T-helper 2 cell treated with Interferon-gamma antibody and Interleukin-4, amounts not matched to agents 100 ng/mL and 5 ng/mL, for 36 hours (primary cell): ENCODE measurements around the gene LAMC3. TPM values are rescaled to one million over a fixed set of nuclear protein-coding genes. Genes with fewer than 3 reads are reported as not detected.

Experiments
- intact Hi-C: fragments of 100-400 bp; cut with micrococcal nuclease; formaldehyde crosslinking; loops from one replicate; pipeline ENCODE4 v1.15.1; 2023
- total RNA-seq: library from RNA; stranded (reverse); gene quantifications from 2 replicates; pipeline ENCODE4 v1.2.3, GENCODE V29; 2022

The LAMC3 gene
- total RNA-seq, 1 donor from 2014 or later = 0.05 TPM

- intact Hi-C loops = no loop called here
These were observed 107.5 kb downstream of the LAMC3 start for GRCh38 chr9:131116281-131117120.

GRCh38 chr9:131117121-131117761, 108.3 kb downstream of the LAMC3 start:
- intact Hi-C loops = no loop called here

GRCh38 chr9:131117762-131118145, 108.8 kb downstream of the LAMC3 start:
- intact Hi-C loops = no loop called here

- intact Hi-C loops = no loop called here
These were observed 110.6 kb downstream of the LAMC3 start for GRCh38 chr9:131119600-131119999.

- intact Hi-C loops = loop anchor here (10.0 kb wide), 2 partner anchors 66 to 426 kb away; partner anchors contain the start of gene EXOSC2
These were observed 111.8 kb downstream of the LAMC3 start for GRCh38 chr9:131120620-131121228.

GRCh38 chr9:131121346-131121745, 112.4 kb downstream of the LAMC3 start:
- intact Hi-C loops = loop anchor here (10.0 kb wide), 2 partner anchors 67 to 427 kb away; partner anchors contain the start of gene EXOSC2

- intact Hi-C loops = loop anchor here (10.0 kb wide), 2 partner anchors 67 to 427 kb away; partner anchors contain the start of gene EXOSC2
These were observed 113.2 kb downstream of the LAMC3 start for GRCh38 chr9:131122158-131122557.

GRCh38 chr9:131125038-131125287, 116.0 kb downstream of the LAMC3 start:
- intact Hi-C loops = loop anchor here (1.0 to 10.0 kb wide), 3 partner anchors 70 to 430 kb away; partner anchors contain the start of genes EXOSC2 and UCK1

- intact Hi-C loops = loop anchor here (1.0 to 10.0 kb wide), 3 partner anchors 71 to 431 kb away; partner anchors contain the start of genes EXOSC2 and UCK1
These were observed 116.5 kb downstream of the LAMC3 start, which contains the start of gene NUP214 for GRCh38 chr9:131125288-131126058. TSS of gene NUP214 (plus strand) at chr9:131125586. CDS start at chr9:131125705, 119 bp downstream.

- intact Hi-C loops = loop anchor here (10.0 kb wide), 2 partner anchors 71 to 431 kb away; partner anchors contain the start of gene EXOSC2
These were observed 117.1 kb downstream of the LAMC3 start for GRCh38 chr9:131126059-131126426.

- intact Hi-C loops = loop anchor here (10.0 kb wide), 2 partner anchors 74 to 434 kb away; partner anchors contain the start of gene EXOSC2
These were observed 120.2 kb downstream of the LAMC3 start for GRCh38 chr9:131129183-131129582.

- intact Hi-C loops = no loop called here
These were observed 129.7 kb downstream of the LAMC3 start for GRCh38 chr9:131138676-131139075.

- intact Hi-C loops = no loop called here
These were observed 131.1 kb downstream of the LAMC3 start for GRCh38 chr9:131140112-131140511.

- intact Hi-C loops = no loop called here
These were observed 131.6 kb downstream of the LAMC3 start for GRCh38 chr9:131140550-131140949.

- intact Hi-C loops = no loop called here
These were observed 133.2 kb downstream of the LAMC3 start for GRCh38 chr9:131142160-131142559.

Other genes starting within 250 kb of the LAMC3 start
- 31.9 and 35.4 TPM in 2 replicates for gene ABL1, start 173.9 kb upstream of the LAMC3 start, total RNA-seq
- not detected in 2 replicates for gene QRFP, start 112.4 kb upstream of the LAMC3 start, total RNA-seq
- not detected in 2 replicates for gene FIBCD1, start 69.9 kb upstream of the LAMC3 start, total RNA-seq
- gene AIF1L, start 87.4 kb downstream of the LAMC3 start, total RNA-seq = 0.25 and 0.32 TPM in 2 replicates
- 79.7 and 80.3 TPM in 2 replicates for gene NUP214, start 116.4 kb downstream of the LAMC3 start, total RNA-seq